ENCODE results near the gene PFN2. TPM values are rescaled to one million over a fixed set of nuclear protein-coding genes. Genes with fewer than 3 reads are reported as not detected.

The PFN2 gene
- total RNA-seq, 1 donor from 2014 or later: 19.3 TPM

- intact Hi-C loops (cut with DNase I): loop anchor here (1.0 to 5.0 kb wide), 3 partner anchors 159 to 245 kb away; partner anchors contain the start of gene RNF13
- TF ChIP-seq, protein P1, sequence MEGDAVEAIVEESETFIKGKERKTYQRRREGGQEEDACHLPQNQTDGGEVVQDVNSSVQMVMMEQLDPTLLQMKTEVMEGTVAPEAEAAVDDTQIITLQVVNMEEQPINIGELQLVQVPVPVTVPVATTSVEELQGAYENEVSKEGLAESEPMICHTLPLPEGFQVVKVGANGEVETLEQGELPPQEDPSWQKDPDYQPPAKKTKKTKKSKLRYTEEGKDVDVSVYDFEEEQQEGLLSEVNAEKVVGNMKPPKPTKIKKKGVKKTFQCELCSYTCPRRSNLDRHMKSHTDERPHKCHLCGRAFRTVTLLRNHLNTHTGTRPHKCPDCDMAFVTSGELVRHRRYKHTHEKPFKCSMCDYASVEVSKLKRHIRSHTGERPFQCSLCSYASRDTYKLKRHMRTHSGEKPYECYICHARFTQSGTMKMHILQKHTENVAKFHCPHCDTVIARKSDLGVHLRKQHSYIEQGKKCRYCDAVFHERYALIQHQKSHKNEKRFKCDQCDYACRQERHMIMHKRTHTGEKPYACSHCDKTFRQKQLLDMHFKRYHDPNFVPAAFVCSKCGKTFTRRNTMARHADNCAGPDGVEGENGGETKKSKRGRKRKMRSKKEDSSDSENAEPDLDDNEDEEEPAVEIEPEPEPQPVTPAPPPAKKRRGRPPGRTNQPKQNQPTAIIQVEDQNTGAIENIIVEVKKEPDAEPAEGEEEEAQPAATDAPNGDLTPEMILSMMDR (IDR thresholded peaks at IDR 0.05): no peak
- H3K4me3 ChIP-seq: peak overlapping the region; percentile 90 to 98
- H3K27ac ChIP-seq: peak overlapping the region; percentile 91 to 99
- peaks cover under 1 to 20% of the 10 kb centered on the region in 2 donors for H3K4me1 ChIP-seq
- H3K9me3 ChIP-seq: no peaks in the 10 kb centered on the region
- H3K36me3 ChIP-seq: no peaks in the 10 kb centered on the region
- no peaks in the 10 kb centered on the region for H3K27me3 ChIP-seq
- DNase-seq (ENCODE audit: low spot score in 2 of 2): peak; percentile 9 to 83
These were observed 844 bp upstream of the PFN2 start for GRCh38 chr3:149971403-149972075.

- TF ChIP-seq, protein P1 (IDR thresholded peaks at IDR 0.05): no peak
- no peaks in the 10 kb centered on the region for H3K27me3 ChIP-seq
- H3K36me3 ChIP-seq: peaks cover 5% of the 10 kb centered on the region in 2 donors
- peak overlapping the region; percentile 90 to 98 for H3K4me3 ChIP-seq
- H3K9me3 ChIP-seq: no peaks in the 10 kb centered on the region
- peak in 1 of 2 donors; percentile 87 for DNase-seq (ENCODE audit: low spot score in 2 of 2)
- peaks cover 6 to 18% of the 10 kb centered on the region in 2 donors for H3K4me1 ChIP-seq
- intact Hi-C loops (cut with DNase I): loop anchor here (1.0 to 5.0 kb wide), 6 partner anchors 88 to 577 kb away; partner anchors contain the start of genes EIF2A, RNF13, SERP1 and TSC22D2
- H3K27ac ChIP-seq: peak overlapping the region; percentile 91 to 99
These were observed 567 bp downstream of the PFN2 start for GRCh38 chr3:149969940-149970715.

- no peaks in the 10 kb centered on the region for H3K9me3 ChIP-seq
- TF ChIP-seq, protein P1 (IDR thresholded peaks at IDR 0.05): peak in 2 of 3 experiments; percentile 14 to 30
- H3K36me3 ChIP-seq: peaks cover 5% of the 10 kb centered on the region in 2 donors
- no peaks in the 10 kb centered on the region for H3K27me3 ChIP-seq
- peak overlapping the region; percentile 91 to 99 for H3K27ac ChIP-seq
- peak overlapping the region; percentile 90 to 98 for H3K4me3 ChIP-seq
- peaks cover 6 to 18% of the 10 kb centered on the region in 2 donors for H3K4me1 ChIP-seq
- intact Hi-C loops (cut with DNase I): loop anchor here (1.0 to 5.0 kb wide), 3 partner anchors 87 to 578 kb away; partner anchors contain the start of genes EIF2A and SERP1
- DNase-seq (ENCODE audit: low spot score in 2 of 2): peak in 1 of 2 donors; percentile 81
These were observed 1.4 kb downstream of the PFN2 start for GRCh38 chr3:149969110-149969939.

DNA sequence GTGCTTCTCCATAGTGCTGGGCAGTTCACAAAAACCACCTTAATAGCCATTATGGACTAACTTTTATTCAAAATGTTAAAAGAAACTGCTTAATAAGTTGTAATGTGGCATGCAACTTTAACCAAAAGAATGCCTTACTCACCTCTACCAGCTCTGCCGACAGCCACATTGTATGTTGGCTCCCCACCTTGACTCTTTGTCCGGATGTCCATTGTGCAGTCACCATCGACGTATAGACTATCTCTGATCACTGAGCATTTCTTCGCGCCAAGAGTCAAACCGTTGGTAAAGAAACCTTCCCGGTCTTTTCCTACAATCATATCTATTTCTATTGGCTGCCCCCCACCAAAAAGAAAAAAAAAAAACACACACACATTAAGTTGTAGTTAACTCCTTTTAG lies 2.5 kb downstream of the PFN2 start:
- TF ChIP-seq, protein P1 (IDR thresholded peaks at IDR 0.05): no peak
- Histone ChIP-seq H3K4me1 (peaks cover 6 to 18% of the 10 kb centered on the region in 2 donors), H3K27ac (peak overlapping the region; percentile 91 to 99), H3K27me3 (no peaks in the 10 kb centered on the region), H3K36me3 (peaks cover 5% of the 10 kb centered on the region in 2 donors), H3K4me3 (peak overlapping the region; percentile 90 to 98), H3K9me3 (no peaks in the 10 kb centered on the region)
- intact Hi-C loops (cut with DNase I): loop anchor here (5.0 kb wide), 2 partner anchors 86 to 579 kb away; partner anchors contain the start of genes EIF2A and SERP1
- no peak for DNase-seq (ENCODE audit: low spot score in 2 of 2)
